ENCODE measurements around the gene SDF4. TPM values are rescaled to one million over a fixed set of nuclear protein-coding genes. Genes with fewer than 3 reads are reported as not detected.

The SDF4 gene
- total and polyA plus RNA-seq, 2 experiments from 2014 or later = 45.0 to 62.6 TPM

DNA sequence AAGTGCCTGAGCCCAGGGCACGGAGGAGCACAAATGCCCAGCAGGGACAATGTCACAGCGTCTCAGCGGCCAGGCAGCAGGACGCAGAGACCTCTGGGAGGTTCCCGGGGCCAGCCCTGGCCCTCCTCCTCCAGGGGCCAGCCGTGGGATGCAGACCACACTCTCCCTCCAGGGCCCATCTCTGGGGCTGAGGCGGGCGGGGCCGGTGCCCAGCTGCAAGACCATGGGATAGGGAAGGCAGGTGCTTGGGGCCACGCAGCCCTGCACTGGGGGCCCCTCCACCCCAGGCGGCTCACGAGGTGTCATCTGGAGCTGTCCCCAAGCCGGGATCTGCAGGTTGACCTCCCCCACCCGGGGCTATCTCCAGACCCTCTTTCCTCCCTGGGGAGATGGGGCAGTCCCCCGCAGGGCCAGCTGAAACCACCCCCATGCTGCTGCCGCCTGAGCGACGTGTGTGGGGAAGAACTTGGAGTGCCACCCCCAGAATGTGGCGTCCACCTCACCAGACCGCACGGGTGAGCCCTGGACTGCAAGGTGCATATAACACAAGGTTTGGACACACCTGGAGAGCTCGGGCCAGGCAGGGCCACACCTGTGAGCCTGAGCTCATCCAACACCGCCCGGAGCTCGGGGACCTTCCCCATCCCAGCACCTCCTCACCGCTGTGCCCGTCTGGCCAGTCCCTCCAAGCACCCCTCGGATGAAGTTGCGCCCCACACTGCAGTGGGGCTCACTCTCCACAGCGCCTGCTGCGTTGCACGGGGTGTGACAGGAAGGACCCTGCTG, 62.2 kb downstream of the SDF4 start:
- Histone ChIP-seq H3K27ac (ENCODE audit: low read depth) (no peak overlapping the region), H3K27me3 (ENCODE audit: insufficient read depth) (no peaks in the 10 kb centered on the region), H3K36me3 (ENCODE audit: insufficient read depth) (no peaks in the 10 kb centered on the region), H3K4me1 (ENCODE audit: insufficient read depth) (peaks cover 10% of the 10 kb centered on the region; the same call in 1 of the 2 replicates), H4K20me1 (replicated peaks; ENCODE audit: insufficient read depth) (no peaks in the 10 kb centered on the region), H3K4me2 (no peak overlapping the region), H2AFZ (no peak overlapping the region), H3K9me2 (ENCODE audit: insufficient read depth) (no peaks in the 10 kb centered on the region), H3K79me2 (replicated peaks; ENCODE audit: insufficient read depth) (peaks cover 8% of the 10 kb centered on the region; the same call in 1 of the 2 replicates), H3K4me3 (no peak overlapping the region), H3F3A (replicated peaks; ENCODE audit: low read depth) (0 out of 2 replicates have a peak, but pooled peaks cover 6% of the 10 kb centered on the region)
- H3K4me3 Mint-ChIP-seq = no peak overlapping the region; the same call in 2 of the 3 replicates
- no peaks in the 10 kb centered on the region for H3K36me3 Mint-ChIP-seq (ENCODE audit: low read depth)
- no peak for ATAC-seq
- peaks cover 16% of the 10 kb centered on the region for H3K27me3 Mint-ChIP-seq (ENCODE audit: insufficient read depth, low read depth, poor library complexity)
- no peak overlapping the region for H3K27ac Mint-ChIP-seq
- TF ChIP-seq ZNF331 (CRISPR knock-in tag; IDR thresholded peaks at IDR 0.05; ENCODE audit: low read depth) (no peak), STAT1 (IDR thresholded peaks at IDR 0.05; ENCODE audit: unreplicated experiment) (no peak), CREB1 (CRISPR knock-in tag; IDR thresholded peaks at IDR 0.05; ENCODE audit: low read depth) (no peak), ETS1 (IDR thresholded peaks at IDR 0.05) (no peak), REST (IDR thresholded peaks at IDR 0.05; ENCODE audit: unreplicated experiment) (no peak), POLR2AphosphoS5 (IDR thresholded peaks at IDR 0.05; ENCODE audit: low read depth) (no peak), ZNF114 (CRISPR knock-in tag; IDR thresholded peaks at IDR 0.05) (no peak), JUNB (IDR thresholded peaks at IDR 0.05; ENCODE audit: unreplicated experiment) (no peak), EZH2phosphoT487 (IDR thresholded peaks at IDR 0.05; ENCODE audit: unreplicated experiment) (no peak)
- TF ChIP-seq, protein P1, sequence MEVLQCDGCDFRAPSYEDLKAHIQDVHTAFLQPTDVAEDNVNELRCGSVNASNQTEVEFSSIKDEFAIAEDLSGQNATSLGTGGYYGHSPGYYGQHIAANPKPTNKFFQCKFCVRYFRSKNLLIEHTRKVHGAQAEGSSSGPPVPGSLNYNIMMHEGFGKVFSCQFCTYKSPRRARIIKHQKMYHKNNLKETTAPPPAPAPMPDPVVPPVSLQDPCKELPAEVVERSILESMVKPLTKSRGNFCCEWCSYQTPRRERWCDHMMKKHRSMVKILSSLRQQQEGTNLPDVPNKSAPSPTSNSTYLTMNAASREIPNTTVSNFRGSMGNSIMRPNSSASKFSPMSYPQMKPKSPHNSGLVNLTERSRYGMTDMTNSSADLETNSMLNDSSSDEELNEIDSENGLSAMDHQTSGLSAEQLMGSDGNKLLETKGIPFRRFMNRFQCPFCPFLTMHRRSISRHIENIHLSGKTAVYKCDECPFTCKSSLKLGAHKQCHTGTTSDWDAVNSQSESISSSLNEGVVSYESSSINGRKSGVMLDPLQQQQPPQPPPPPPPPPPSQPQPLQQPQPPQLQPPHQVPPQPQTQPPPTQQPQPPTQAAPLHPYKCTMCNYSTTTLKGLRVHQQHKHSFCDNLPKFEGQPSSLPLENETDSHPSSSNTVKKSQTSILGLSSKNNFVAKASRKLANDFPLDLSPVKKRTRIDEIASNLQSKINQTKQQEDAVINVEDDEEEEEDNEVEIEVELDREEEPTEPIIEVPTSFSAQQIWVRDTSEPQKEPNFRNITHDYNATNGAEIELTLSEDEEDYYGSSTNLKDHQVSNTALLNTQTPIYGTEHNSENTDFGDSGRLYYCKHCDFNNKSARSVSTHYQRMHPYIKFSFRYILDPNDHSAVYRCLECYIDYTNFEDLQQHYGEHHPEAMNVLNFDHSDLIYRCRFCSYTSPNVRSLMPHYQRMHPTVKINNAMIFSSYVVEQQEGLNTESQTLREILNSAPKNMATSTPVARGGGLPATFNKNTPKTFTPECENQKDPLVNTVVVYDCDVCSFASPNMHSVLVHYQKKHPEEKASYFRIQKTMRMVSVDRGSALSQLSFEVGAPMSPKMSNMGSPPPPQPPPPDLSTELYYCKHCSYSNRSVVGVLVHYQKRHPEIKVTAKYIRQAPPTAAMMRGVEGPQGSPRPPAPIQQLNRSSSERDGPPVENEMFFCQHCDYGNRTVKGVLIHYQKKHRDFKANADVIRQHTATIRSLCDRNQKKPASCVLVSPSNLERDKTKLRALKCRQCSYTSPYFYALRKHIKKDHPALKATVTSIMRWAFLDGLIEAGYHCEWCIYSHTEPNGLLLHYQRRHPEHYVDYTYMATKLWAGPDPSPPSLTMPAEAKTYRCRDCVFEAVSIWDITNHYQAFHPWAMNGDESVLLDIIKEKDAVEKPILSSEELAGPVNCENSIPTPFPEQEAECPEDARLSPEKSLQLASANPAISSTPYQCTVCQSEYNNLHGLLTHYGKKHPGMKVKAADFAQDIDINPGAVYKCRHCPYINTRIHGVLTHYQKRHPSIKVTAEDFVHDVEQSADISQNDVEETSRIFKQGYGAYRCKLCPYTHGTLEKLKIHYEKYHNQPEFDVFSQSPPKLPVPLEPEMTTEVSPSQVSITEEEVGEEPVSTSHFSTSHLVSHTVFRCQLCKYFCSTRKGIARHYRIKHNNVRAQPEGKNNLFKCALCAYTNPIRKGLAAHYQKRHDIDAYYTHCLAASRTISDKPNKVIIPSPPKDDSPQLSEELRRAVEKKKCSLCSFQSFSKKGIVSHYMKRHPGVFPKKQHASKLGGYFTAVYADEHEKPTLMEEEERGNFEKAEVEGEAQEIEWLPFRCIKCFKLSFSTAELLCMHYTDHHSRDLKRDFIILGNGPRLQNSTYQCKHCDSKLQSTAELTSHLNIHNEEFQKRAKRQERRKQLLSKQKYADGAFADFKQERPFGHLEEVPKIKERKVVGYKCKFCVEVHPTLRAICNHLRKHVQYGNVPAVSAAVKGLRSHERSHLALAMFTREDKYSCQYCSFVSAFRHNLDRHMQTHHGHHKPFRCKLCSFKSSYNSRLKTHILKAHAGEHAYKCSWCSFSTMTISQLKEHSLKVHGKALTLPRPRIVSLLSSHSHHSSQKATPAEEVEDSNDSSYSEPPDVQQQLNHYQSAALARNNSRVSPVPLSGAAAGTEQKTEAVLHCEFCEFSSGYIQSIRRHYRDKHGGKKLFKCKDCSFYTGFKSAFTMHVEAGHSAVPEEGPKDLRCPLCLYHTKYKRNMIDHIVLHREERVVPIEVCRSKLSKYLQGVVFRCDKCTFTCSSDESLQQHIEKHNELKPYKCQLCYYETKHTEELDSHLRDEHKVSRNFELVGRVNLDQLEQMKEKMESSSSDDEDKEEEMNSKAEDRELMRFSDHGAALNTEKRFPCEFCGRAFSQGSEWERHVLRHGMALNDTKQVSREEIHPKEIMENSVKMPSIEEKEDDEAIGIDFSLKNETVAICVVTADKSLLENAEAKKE (CRISPR knock-in tag; IDR thresholded peaks at IDR 0.05) = no peak
- H3K4me1 Mint-ChIP-seq = peaks cover 18% of the 10 kb centered on the region
- DNase-seq (ENCODE audit: low spot score) = no peak
- H3K9me3 Mint-ChIP-seq = no peaks in the 10 kb centered on the region
